IMR-90 (cell line): ENCODE measurements around the gene C5. TPM values are rescaled to one million over a fixed set of nuclear protein-coding genes. Genes with fewer than 3 reads are reported as not detected.

Source experiments
- ATAC-seq: fragments of 200-7000 bp; cut with Tn5 transposase; 2 replicates; pipeline ENCODE4 v1.9.1; 2020; ENCODE audit warnings: low read depth, mild to moderate bottlenecking, moderate library complexity
- BruUV-seq: library from RNA; stranded (reverse); fragments of 400-500 nt; replicated peaks from 2 replicates; lab custom pipeline; 2021; lab: Mats Ljungman, UMichigan
- CTCF ChIA-PET: fragments of 300-600 bp; formaldehyde crosslinking; extraction: SDS; loops from one replicate; lab custom pipeline; 2021; ENCODE audit warnings: antibody characterized with exemption; lab: Yijun Ruan, JAX
- POLR2A ChIA-PET: fragments of 300-600 bp; sonication (Branson Sonifier 250); formaldehyde crosslinking; loops from one replicate; lab custom pipeline; 2022; ENCODE audit warnings: antibody characterized with exemption; ENCODE audit not compliant: unreplicated experiment; lab: Charles Lee
- DNase-seq: peaks from one replicate; pipeline ENCODE4 v3.0.0; 2013
- H2AFZ ChIP-seq: replicated peaks from 2 replicates; pipeline ENCODE3; 2013; ENCODE audit warnings: low read length, mild to moderate bottlenecking; ENCODE audit not compliant: poor library complexity
- H2AK5ac ChIP-seq: 2 replicates; pipeline ENCODE4 v1.6.1; 2013; ENCODE audit warnings: low read depth, low read length, inconsistent platforms
- H2AK9ac ChIP-seq: replicated peaks from 2 replicates; pipeline ENCODE3; 2013; ENCODE audit warnings: mild to moderate bottlenecking, low read depth, low read length, moderate library complexity; ENCODE audit not compliant: poor library complexity
- H2BK120ac ChIP-seq: 2 replicates; pipeline ENCODE4 v1.6.1; 2013; ENCODE audit warnings: low read depth, low read length, inconsistent platforms
- H2BK15ac ChIP-seq: 3 replicates; pipeline ENCODE4 v1.6.1; 2013; ENCODE audit warnings: low read depth, low read length, inconsistent platforms
- H2BK20ac ChIP-seq: 2 replicates; pipeline ENCODE4 v1.6.1; 2013; ENCODE audit warnings: low read depth, mild to moderate bottlenecking, inconsistent platforms, low read length, moderate library complexity
- H2BK5ac ChIP-seq: 2 replicates; pipeline ENCODE4 v1.6.1; 2013; ENCODE audit warnings: mild to moderate bottlenecking, low read depth, low read length, inconsistent platforms; ENCODE audit not compliant: poor library complexity, severe bottlenecking
- H3K14ac ChIP-seq: replicated peaks from 2 replicates; pipeline ENCODE4 v1.6.1; 2013; ENCODE audit warnings: low read depth, low read length, inconsistent platforms
- H3K18ac ChIP-seq: 2 replicates; pipeline ENCODE4 v1.6.1; 2013; ENCODE audit warnings: low read depth, low read length, control low read depth
- H3K23ac ChIP-seq: 2 replicates; pipeline ENCODE4 v1.6.1; 2013; ENCODE audit warnings: low read depth, low read length, inconsistent platforms
- H3K27ac ChIP-seq: 2 replicates; pipeline ENCODE4 v1.5.1; 2013; ENCODE audit warnings: mild to moderate bottlenecking, control low read depth, low read length; ENCODE audit not compliant: insufficient read depth
- H3K27me3 ChIP-seq: 2 replicates; pipeline ENCODE4 v1.6.1; 2013; ENCODE audit warnings: low read length; ENCODE audit not compliant: control insufficient read depth, insufficient read depth
- H3K36me3 ChIP-seq: 2 replicates; pipeline ENCODE4 v1.6.1; 2013; ENCODE audit warnings: low read length, mixed read lengths; ENCODE audit not compliant: control insufficient read depth, insufficient read depth
- H3K4ac ChIP-seq: 2 replicates; pipeline ENCODE4 v1.6.1; 2013; ENCODE audit warnings: low read depth, low read length, inconsistent platforms
- H3K4me1 ChIP-seq: 2 replicates; pipeline ENCODE4 v1.6.1; 2013; ENCODE audit warnings: low read length, mixed read lengths; ENCODE audit not compliant: control insufficient read depth, insufficient read depth
- H3K4me2 ChIP-seq: 2 replicates; pipeline ENCODE4 v1.6.1; 2013; ENCODE audit warnings: low read depth, mild to moderate bottlenecking, control low read depth, low read length, moderate library complexity
- H3K4me3 ChIP-seq: 2 replicates; pipeline ENCODE4 v1.5.1; 2013; ENCODE audit warnings: low read depth, mild to moderate bottlenecking, control low read depth, low read length, moderate library complexity; ENCODE audit not compliant: insufficient read depth
- H3K56ac ChIP-seq: 2 replicates; pipeline ENCODE4 v1.6.1; 2013; ENCODE audit warnings: low read length, inconsistent platforms; ENCODE audit not compliant: insufficient read depth; ENCODE audit errors: extremely low read depth
- H3K79me1 ChIP-seq, 2 experiments: 2 replicates each; pipeline ENCODE4 v1.6.1; 2013; ENCODE audit warnings: low read length in 2 of 2, inconsistent platforms in 1 of 2, low read depth in 1 of 2
- H3K9ac ChIP-seq: 2 replicates; pipeline ENCODE4 v1.6.1; 2013; ENCODE audit warnings: low read depth, low read length, control low read depth
- H3K9me1 ChIP-seq: 2 replicates; pipeline ENCODE4 v1.6.1; 2013; ENCODE audit warnings: low read length, inconsistent platforms; ENCODE audit not compliant: insufficient read depth
- H3K9me3 ChIP-seq: 2 replicates; pipeline ENCODE4 v1.6.1; 2013; ENCODE audit warnings: low read length; ENCODE audit not compliant: control insufficient read depth, insufficient read depth
- H4K20me1 ChIP-seq: 2 replicates; pipeline ENCODE4 v1.6.1; 2013; ENCODE audit warnings: low read length, inconsistent platforms; ENCODE audit not compliant: insufficient read depth
- H4K5ac ChIP-seq: 2 replicates; pipeline ENCODE4 v1.6.1; 2013; ENCODE audit warnings: mild to moderate bottlenecking, low read depth, low read length, control low read depth
- H4K8ac ChIP-seq, 2 experiments: 2 replicates each; pipeline ENCODE4 v1.6.1; 2013; ENCODE audit warnings: low read depth in 2 of 2, low read length in 2 of 2, control low read depth in 1 of 2, inconsistent platforms in 1 of 2
- H4K91ac ChIP-seq: 2 replicates; pipeline ENCODE4 v1.6.1; 2013; ENCODE audit warnings: low read depth, low read length, inconsistent platforms; ENCODE audit not compliant: insufficient read depth
- BHLHE40 ChIP-seq: fragments of 150-350 bp; IDR thresholded peaks from 2 replicates; pipeline ENCODE4 v1.6.1; 2016; ENCODE audit warnings: mild to moderate bottlenecking, low read depth, low read length
- CEBPB ChIP-seq: IDR thresholded peaks from 2 replicates; pipeline ENCODE4 v1.6.1; 2012; ENCODE audit warnings: low read depth, low read length, improper control_type of control experiment
- CHD1 ChIP-seq: IDR thresholded peaks from 2 replicates; pipeline ENCODE4 v1.6.1; 2012; ENCODE audit warnings: low read depth, low read length, improper control_type of control experiment
- FOS ChIP-seq: fragments of 150-350 bp; IDR thresholded peaks from 2 replicates; pipeline ENCODE4 v1.6.1; 2016; ENCODE audit warnings: low read depth, low read length
- MAFK ChIP-seq: IDR thresholded peaks from 2 replicates; pipeline ENCODE4 v1.6.1; 2012; ENCODE audit warnings: low read depth, low read length, improper control_type of control experiment
- MAZ ChIP-seq: IDR thresholded peaks from 2 replicates; pipeline ENCODE4 v1.6.1; 2012; ENCODE audit warnings: low read depth, mild to moderate bottlenecking, low read length, improper control_type of control experiment, moderate library complexity, borderline replicate concordance
- MXI1 ChIP-seq: IDR thresholded peaks from 2 replicates; pipeline ENCODE4 v1.6.1; 2012; ENCODE audit warnings: low read depth, mild to moderate bottlenecking, low read length, moderate library complexity, borderline replicate concordance
- NFE2L2 ChIP-seq: fragments of 150-350 bp; IDR thresholded peaks from 2 replicates; pipeline ENCODE4 v1.6.1; 2016; ENCODE audit warnings: low read depth, mild to moderate bottlenecking, low read length
- POLR2A ChIP-seq: IDR thresholded peaks from 2 replicates; pipeline ENCODE4 v1.6.1; 2012; ENCODE audit warnings: mild to moderate bottlenecking, low read depth, low read length
- RAD21 ChIP-seq: IDR thresholded peaks from 2 replicates; pipeline ENCODE4 v1.6.1; 2012; ENCODE audit warnings: low read length, improper control_type of control experiment
- RCOR1 ChIP-seq: IDR thresholded peaks from 2 replicates; pipeline ENCODE4 v1.6.1; 2012; ENCODE audit warnings: mild to moderate bottlenecking, low read length, improper control_type of control experiment; ENCODE audit not compliant: insufficient replicate concordance
- RFX5 ChIP-seq: IDR thresholded peaks from 2 replicates; pipeline ENCODE4 v1.8.0; 2012; ENCODE audit warnings: low read depth, mild to moderate bottlenecking, low read length, moderate library complexity
- SMC3 ChIP-seq: fragments of 150-350 bp; IDR thresholded peaks from 2 replicates; pipeline ENCODE4 v1.6.1; 2016; ENCODE audit warnings: low read depth, mild to moderate bottlenecking, antibody characterized with exemption, low read length, moderate library complexity
- USF2 ChIP-seq: fragments of 150-350 bp; IDR thresholded peaks from 2 replicates; pipeline ENCODE4 v1.6.1; 2017; ENCODE audit warnings: mild to moderate bottlenecking, antibody characterized with exemption, low read length, low read depth
- WGBS, 2 experiments: methylation state at CpG; one replicate each; pipeline versions ENCODE4 v1.1.5 to v1.1.7; 2013; ENCODE audit warnings: missing lambda C conversion rate in 2 of 2; ENCODE audit not compliant: insufficient read length in 1 of 2; ENCODE audit errors: extremely low coverage in 2 of 2; 5-methylcytosine and 5-hydroxymethylcytosine counted together
- dilution Hi-C: fragments of 300-500 bp; cut with HindIII; formaldehyde crosslinking; loops from one replicate; pipeline ENCODE4 v1.14.3; 2018; ENCODE audit warnings: low sequenced_read_pairs; ENCODE audit not compliant: unreplicated experiment
- in situ Hi-C: fragments of 300-500 bp; cut with MboI; formaldehyde crosslinking; loops from 3 replicates; pipeline ENCODE4 v1.14.3; 2019; ENCODE audit warnings: low sequenced_read_pairs, inconsistent platforms, mixed read lengths
- intact Hi-C: fragments of 100-400 bp; cut with micrococcal nuclease; formaldehyde crosslinking; loops from 2 replicates; pipeline ENCODE4 v1.10.0; 2022
- polyA plus RNA-seq, 3 experiments: library from polyadenylated mRNA; depleted of rRNA; stranded (reverse); fragments of >200 nt; gene quantifications; 2 replicates each; pipeline ENCODE4 v1.2.3, GENCODE V29; 2012; ENCODE audit warnings: low replicate concordance in 1 of 3
- total RNA-seq: library from RNA; depleted of rRNA; stranded (reverse); fragments of >200 nt; gene quantifications from 2 replicates; pipeline ENCODE4 v1.2.3, GENCODE V29; 2012
- TF ChIP-seq, protein P1 (sequence below): fragments of 150-350 bp; IDR thresholded peaks from 2 replicates; pipeline ENCODE4 v1.6.1; 2016; ENCODE audit warnings: low read depth, mild to moderate bottlenecking, low read length, moderate library complexity, borderline replicate concordance
- TF ChIP-seq, protein P2 (sequence below): conservative IDR thresholded peaks from 2 replicates; pipeline ENCODE4 v1.5.1; 2012; ENCODE audit warnings: mild to moderate bottlenecking, low read depth, low read length, improper control_type of control experiment

Gene C5
- total and polyA plus RNA-seq, 2 of the 4 experiments (the other 2 are of a cell fraction) = 1.5 to 2.3 TPM

DNA sequence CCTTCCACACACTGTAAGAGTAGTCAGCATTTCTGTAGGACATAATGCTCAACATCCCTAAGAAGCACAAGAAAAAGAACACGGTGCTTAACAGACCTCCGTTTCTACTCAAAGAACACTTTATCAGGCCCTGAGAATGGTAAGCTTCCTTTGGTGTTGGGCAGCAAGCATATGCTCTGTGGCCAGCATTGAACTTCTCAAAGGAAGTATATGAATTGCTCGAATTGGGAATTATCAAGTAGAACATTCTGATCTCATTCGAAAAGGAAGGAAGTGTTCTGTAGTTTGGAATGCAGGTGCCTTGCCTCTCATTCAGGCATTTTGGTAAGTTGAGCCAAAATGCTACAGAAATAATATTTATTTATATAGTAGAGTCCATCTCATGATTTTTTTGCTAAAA lies 61.0 kb downstream of the C5 start:
- no peak overlapping the region for H3K27ac ChIP-seq
- H2AK5ac ChIP-seq = no peak overlapping the region
- no peak overlapping the region for H2BK20ac ChIP-seq
- no peak overlapping the region for H3K4ac ChIP-seq
- no peak overlapping the region for H3K18ac ChIP-seq
- H3K4me1 ChIP-seq = no peaks in the 10 kb centered on the region
- no peak overlapping the region for H3K9ac ChIP-seq
- dilution Hi-C loops (no loop called here), in situ Hi-C loops (loop anchor here (5.0 to 25.0 kb wide), 2 partner anchors 78 to 398 kb away; no protein-coding TSS in a partner anchor), intact Hi-C loops (no loop called here)
- ChIA-PET CTCF (no interaction called here), POLR2A (no interaction called here)
- H2BK5ac ChIP-seq = no peak overlapping the region
- H2BK120ac ChIP-seq = no peak overlapping the region
- H4K91ac ChIP-seq = no peak overlapping the region
- no peak overlapping the region for H4K8ac ChIP-seq
- H3K9me1 ChIP-seq = no peaks in the 10 kb centered on the region
- no peaks in the 10 kb centered on the region for H3K36me3 ChIP-seq
- H3K4me3 ChIP-seq = no peak overlapping the region
- H3K4me2 ChIP-seq = no peak overlapping the region
- no TSS peak for BruUV-seq
- no peak overlapping the region for H2BK15ac ChIP-seq
- H2AK9ac ChIP-seq = no peak overlapping the region
- no peak for ATAC-seq
- no peak for DNase-seq
- no CpG with 5 or more reads among the region's 4 CpGs for WGBS, 2 experiments
- H3K14ac ChIP-seq = no peak overlapping the region
- no peaks in the 10 kb centered on the region for H3K27me3 ChIP-seq
- no peak overlapping the region for H2AFZ ChIP-seq
- H3K56ac ChIP-seq = no peak overlapping the region
- H3K9me3 ChIP-seq = no peaks in the 10 kb centered on the region
- H3K23ac ChIP-seq = no peak overlapping the region
- no peaks in the 10 kb centered on the region for H3K79me1 ChIP-seq
- H4K5ac ChIP-seq = no peak overlapping the region
- no peaks in the 10 kb centered on the region for H4K20me1 ChIP-seq
- TF ChIP-seq RAD21 (no peak), CHD1 (no peak), MAZ (no peak), BHLHE40 (no peak), CEBPB (no peak), NFE2L2 (no peak), FOS (no peak), RCOR1 (no peak), USF2 (no peak), RFX5 (no peak), SMC3 (no peak), MXI1 (no peak), POLR2A (no peak), MAFK (no peak)
- TF ChIP-seq, protein P1, sequence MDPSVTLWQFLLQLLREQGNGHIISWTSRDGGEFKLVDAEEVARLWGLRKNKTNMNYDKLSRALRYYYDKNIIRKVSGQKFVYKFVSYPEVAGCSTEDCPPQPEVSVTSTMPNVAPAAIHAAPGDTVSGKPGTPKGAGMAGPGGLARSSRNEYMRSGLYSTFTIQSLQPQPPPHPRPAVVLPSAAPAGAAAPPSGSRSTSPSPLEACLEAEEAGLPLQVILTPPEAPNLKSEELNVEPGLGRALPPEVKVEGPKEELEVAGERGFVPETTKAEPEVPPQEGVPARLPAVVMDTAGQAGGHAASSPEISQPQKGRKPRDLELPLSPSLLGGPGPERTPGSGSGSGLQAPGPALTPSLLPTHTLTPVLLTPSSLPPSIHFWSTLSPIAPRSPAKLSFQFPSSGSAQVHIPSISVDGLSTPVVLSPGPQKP = no peak
- TF ChIP-seq, protein P2, sequence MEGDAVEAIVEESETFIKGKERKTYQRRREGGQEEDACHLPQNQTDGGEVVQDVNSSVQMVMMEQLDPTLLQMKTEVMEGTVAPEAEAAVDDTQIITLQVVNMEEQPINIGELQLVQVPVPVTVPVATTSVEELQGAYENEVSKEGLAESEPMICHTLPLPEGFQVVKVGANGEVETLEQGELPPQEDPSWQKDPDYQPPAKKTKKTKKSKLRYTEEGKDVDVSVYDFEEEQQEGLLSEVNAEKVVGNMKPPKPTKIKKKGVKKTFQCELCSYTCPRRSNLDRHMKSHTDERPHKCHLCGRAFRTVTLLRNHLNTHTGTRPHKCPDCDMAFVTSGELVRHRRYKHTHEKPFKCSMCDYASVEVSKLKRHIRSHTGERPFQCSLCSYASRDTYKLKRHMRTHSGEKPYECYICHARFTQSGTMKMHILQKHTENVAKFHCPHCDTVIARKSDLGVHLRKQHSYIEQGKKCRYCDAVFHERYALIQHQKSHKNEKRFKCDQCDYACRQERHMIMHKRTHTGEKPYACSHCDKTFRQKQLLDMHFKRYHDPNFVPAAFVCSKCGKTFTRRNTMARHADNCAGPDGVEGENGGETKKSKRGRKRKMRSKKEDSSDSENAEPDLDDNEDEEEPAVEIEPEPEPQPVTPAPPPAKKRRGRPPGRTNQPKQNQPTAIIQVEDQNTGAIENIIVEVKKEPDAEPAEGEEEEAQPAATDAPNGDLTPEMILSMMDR = no peak
